ENCODE measurements around the gene DHRSX.

GRCh38 chrX:2299871-2300270 is 200.9 kb downstream of the DHRSX start:
- TF ChIP-seq CTCF (IDR thresholded peaks at IDR 0.05) = no peak
- TF ChIP-seq POLR2A (IDR thresholded peaks at IDR 0.05) = no peak
- no peak for TF ChIP-seq POLR2AphosphoS5 (IDR thresholded peaks at IDR 0.05)
